Measurements from ENCODE around the gene HLF.

Gene HLF

GRCh38 chr17:55292094-55292493, 27.3 kb downstream of the HLF start:
- no peak for DNase-seq (ENCODE audit: low spot score)

GRCh38 chr17:55294042-55294751, 29.4 kb downstream of the HLF start:
- no peak for DNase-seq (ENCODE audit: low spot score)

- DNase-seq (ENCODE audit: low spot score), result peak; percentile 55
These were observed 30.8 kb downstream of the HLF start for GRCh38 chr17:55295411-55296170.

- no peak for DNase-seq (ENCODE audit: low spot score)
These were observed 31.5 kb downstream of the HLF start for GRCh38 chr17:55296171-55296695.

GRCh38 chr17:55296699-55297098, 31.9 kb downstream of the HLF start:
- no peak for DNase-seq (ENCODE audit: low spot score)

GRCh38 chr17:55298111-55298730, 33.5 kb downstream of the HLF start:
- no peak for DNase-seq (ENCODE audit: low spot score)

- DNase-seq (ENCODE audit: low spot score), result no peak
These were observed 34.5 kb downstream of the HLF start for GRCh38 chr17:55299162-55299838.

- DNase-seq (ENCODE audit: low spot score), result no peak
These were observed 35.1 kb downstream of the HLF start for GRCh38 chr17:55299890-55300289.

GRCh38 chr17:55300479-55301290, 35.9 kb downstream of the HLF start:
- DNase-seq (ENCODE audit: low spot score), result no peak

GRCh38 chr17:55301521-55302406, 37.0 kb downstream of the HLF start:
- DNase-seq (ENCODE audit: low spot score), result no peak

GRCh38 chr17:55302407-55302787, 37.6 kb downstream of the HLF start:
- no peak for DNase-seq (ENCODE audit: low spot score)

- no peak for DNase-seq (ENCODE audit: low spot score)
These were observed 38.3 kb downstream of the HLF start for GRCh38 chr17:55303008-55303493.

GRCh38 chr17:55303701-55304145, 39.0 kb downstream of the HLF start:
- DNase-seq (ENCODE audit: low spot score), result no peak

- DNase-seq (ENCODE audit: low spot score), result no peak
These were observed 39.6 kb downstream of the HLF start for GRCh38 chr17:55304171-55304859.

- no peak for DNase-seq (ENCODE audit: low spot score)
These were observed 40.7 kb downstream of the HLF start for GRCh38 chr17:55305321-55306087.

- no peak for DNase-seq (ENCODE audit: low spot score)
These were observed 43.1 kb downstream of the HLF start for GRCh38 chr17:55307879-55308278.

- no peak for DNase-seq (ENCODE audit: low spot score)
These were observed 44.0 kb downstream of the HLF start for GRCh38 chr17:55308613-55309391.

GRCh38 chr17:55311767-55312375, 47.1 kb downstream of the HLF start:
- no peak for DNase-seq (ENCODE audit: low spot score)

All from HuH-7 (cell line).